ENCODE data around the gene KLF3. TPM values are rescaled to one million over a fixed set of nuclear protein-coding genes. Genes with fewer than 3 reads are reported as not detected.

Gene KLF3
- total RNA-seq: 39.2 and 45.4 TPM in 2 replicates

DNA sequence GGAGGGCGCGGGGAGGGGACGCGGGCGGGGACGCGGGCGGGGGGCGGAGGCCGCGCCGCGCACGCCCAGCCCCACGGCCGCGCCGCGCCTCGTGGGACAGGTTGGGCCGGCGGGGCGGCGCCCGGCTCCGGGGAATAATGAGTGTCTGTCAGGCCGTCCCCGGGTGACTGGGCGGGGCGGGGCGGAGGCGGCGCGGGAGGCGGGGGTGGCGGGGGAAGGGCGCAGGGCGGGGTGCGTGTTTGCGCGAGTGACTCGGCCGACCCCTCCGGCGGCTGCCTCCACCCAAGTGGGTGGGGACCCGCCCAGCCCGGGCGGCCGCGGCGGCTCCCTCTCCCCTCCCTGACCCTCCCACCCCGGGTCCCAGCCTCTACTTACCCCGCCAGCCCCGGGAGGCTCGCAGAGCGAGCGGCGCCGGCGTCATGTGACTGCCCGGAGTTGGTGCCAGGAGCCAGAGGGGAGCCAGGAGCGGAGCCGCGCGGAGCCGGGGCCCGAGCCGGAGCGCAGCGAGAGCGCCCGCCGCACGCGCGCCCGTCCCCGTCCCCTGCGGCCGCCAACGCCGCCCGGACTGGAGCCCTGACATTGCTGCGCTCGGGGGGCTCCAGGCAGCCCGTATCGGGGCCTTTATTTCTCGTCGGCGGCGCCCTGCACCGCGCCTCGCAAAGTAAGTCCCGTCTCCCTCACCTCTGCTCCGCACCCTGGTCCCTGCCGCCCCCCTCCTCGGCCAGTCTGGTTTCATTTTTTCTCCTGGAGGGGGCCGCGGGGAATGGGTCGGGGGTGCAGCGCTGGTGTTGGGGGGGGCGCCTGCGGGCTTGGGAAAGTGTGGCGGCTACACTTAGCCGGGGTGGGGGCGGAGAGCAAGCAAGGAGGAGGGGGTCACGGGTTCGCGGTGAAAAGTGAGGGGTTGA, at the start of gene KLF3:
KLF3 (plus strand) TSS at position 399 of the 905 bp plus-strand sequence. CDS start 16,427 bp downstream, outside the sequence.
- TF ChIP-seq, protein P1, sequence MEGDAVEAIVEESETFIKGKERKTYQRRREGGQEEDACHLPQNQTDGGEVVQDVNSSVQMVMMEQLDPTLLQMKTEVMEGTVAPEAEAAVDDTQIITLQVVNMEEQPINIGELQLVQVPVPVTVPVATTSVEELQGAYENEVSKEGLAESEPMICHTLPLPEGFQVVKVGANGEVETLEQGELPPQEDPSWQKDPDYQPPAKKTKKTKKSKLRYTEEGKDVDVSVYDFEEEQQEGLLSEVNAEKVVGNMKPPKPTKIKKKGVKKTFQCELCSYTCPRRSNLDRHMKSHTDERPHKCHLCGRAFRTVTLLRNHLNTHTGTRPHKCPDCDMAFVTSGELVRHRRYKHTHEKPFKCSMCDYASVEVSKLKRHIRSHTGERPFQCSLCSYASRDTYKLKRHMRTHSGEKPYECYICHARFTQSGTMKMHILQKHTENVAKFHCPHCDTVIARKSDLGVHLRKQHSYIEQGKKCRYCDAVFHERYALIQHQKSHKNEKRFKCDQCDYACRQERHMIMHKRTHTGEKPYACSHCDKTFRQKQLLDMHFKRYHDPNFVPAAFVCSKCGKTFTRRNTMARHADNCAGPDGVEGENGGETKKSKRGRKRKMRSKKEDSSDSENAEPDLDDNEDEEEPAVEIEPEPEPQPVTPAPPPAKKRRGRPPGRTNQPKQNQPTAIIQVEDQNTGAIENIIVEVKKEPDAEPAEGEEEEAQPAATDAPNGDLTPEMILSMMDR (IDR thresholded peaks at IDR 0.05; ENCODE audit: insufficient read depth, low read length, poor library complexity, severe bottlenecking): no peak
- Histone ChIP-seq H3K4me3 (ENCODE audit: low read depth, low read length) (peak within 1 kb of the TSS; percentile 87), H3K27me3 (ENCODE audit: control insufficient read depth, insufficient read depth, low read length) (no peaks in the 10 kb centered on the region), H3K36me3 (ENCODE audit: control insufficient read depth, insufficient read depth, low read length) (no peaks in the 10 kb centered on the region)
- no peak for DNase-seq (ENCODE audit: low read depth)

DNA sequence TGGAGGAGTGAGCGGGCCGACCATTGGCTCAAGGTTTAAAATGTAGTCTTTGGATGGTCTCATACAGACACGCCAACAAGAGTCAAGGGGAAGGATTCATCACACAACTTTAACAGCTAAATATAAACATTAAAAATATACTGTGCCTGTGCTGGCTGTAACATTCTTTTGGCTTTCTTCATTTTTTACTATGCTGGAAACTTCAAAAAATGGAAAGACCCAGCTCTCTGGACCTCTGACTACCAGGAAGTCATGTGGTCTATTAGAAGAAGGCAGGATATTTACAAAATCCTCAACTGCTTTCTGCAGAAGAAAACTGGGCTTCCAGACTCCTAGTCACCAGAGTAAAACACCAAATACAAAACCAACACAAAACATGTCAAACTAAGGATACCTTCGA, 49.8 kb upstream of the KLF3 start:
- DNase-seq (ENCODE audit: low read depth): no peak
- TF ChIP-seq, protein P1 (IDR thresholded peaks at IDR 0.05; ENCODE audit: insufficient read depth, low read length, poor library complexity, severe bottlenecking): no peak
- H3K27me3 ChIP-seq (ENCODE audit: control insufficient read depth, insufficient read depth, low read length): no peaks in the 10 kb centered on the region
- no peak overlapping the region for H3K4me3 ChIP-seq (ENCODE audit: low read depth, low read length)
- H3K36me3 ChIP-seq (ENCODE audit: control insufficient read depth, insufficient read depth, low read length): no peaks in the 10 kb centered on the region

DNA sequence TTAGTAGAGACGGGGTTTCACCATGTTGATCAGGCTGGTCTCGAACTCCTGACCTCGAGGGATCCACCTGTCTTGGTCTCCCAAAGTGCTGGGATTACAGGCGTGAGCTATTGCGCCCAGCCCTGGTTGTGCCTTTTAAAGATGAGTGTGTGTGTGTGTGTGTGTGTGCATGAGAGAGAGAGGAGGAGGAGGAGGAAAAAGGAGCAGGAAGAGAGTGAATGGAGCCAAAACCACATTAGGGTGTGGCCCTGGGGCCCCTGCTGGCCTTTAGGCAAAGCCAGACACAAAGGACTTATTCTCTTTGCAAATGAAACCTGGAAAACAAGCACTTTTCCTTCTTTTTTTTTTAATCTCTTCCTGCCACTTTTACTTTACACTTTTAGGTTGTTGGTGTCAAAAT, 48.2 kb upstream of the KLF3 start:
- no peaks in the 10 kb centered on the region for H3K27me3 ChIP-seq (ENCODE audit: control insufficient read depth, insufficient read depth, low read length)
- no peak for DNase-seq (ENCODE audit: low read depth)
- H3K36me3 ChIP-seq (ENCODE audit: control insufficient read depth, insufficient read depth, low read length): no peaks in the 10 kb centered on the region
- no peak overlapping the region for H3K4me3 ChIP-seq (ENCODE audit: low read depth, low read length)
- TF ChIP-seq, protein P1 (IDR thresholded peaks at IDR 0.05; ENCODE audit: insufficient read depth, low read length, poor library complexity, severe bottlenecking): no peak

DNA sequence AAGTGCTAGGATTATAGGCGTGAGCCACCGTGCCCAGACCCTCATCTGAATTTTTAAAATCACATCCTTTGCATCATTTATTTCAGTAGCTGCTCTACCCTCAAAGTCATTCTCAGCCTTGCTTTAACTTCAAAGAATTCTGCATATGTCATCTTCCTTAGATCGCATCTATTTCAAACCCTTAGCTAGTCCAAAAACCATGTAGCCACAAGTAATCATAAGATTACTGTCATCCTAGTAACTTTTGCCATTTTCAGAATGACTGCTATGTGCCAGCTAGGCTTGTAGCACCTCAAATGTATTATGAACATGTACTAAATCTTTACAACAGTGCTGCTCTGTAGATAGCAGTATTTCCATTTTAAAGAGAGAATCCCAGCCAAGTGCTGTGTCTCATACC, 45.5 kb upstream of the KLF3 start:
- no peak overlapping the region for H3K4me3 ChIP-seq (ENCODE audit: low read depth, low read length)
- TF ChIP-seq, protein P1 (IDR thresholded peaks at IDR 0.05; ENCODE audit: insufficient read depth, low read length, poor library complexity, severe bottlenecking): no peak
- no peaks in the 10 kb centered on the region for H3K27me3 ChIP-seq (ENCODE audit: control insufficient read depth, insufficient read depth, low read length)
- no peak for DNase-seq (ENCODE audit: low read depth)
- no peaks in the 10 kb centered on the region for H3K36me3 ChIP-seq (ENCODE audit: control insufficient read depth, insufficient read depth, low read length)

DNA sequence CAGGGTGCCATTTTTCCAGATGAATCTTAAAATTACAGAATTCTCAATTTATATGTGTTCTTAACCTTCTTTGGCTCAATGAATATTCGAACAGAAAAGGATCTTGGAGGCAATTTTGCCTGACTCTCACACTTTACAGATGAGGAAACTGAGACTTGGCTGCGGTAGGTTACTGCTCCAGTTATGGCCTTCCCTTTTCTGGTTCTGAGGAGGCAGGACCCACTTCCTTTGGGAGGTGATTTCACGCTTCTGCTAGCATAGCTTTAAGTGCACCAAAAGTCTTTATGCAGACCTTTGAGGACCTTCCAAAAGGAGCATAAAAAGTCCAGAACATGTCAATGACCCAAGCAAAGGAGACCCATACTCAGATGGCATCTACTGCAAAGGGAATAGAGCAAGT, 44.7 kb upstream of the KLF3 start:
- Histone ChIP-seq H3K27me3 (ENCODE audit: control insufficient read depth, insufficient read depth, low read length) (no peaks in the 10 kb centered on the region), H3K36me3 (ENCODE audit: control insufficient read depth, insufficient read depth, low read length) (no peaks in the 10 kb centered on the region), H3K4me3 (ENCODE audit: low read depth, low read length) (no peak overlapping the region)
- TF ChIP-seq, protein P1 (IDR thresholded peaks at IDR 0.05; ENCODE audit: insufficient read depth, low read length, poor library complexity, severe bottlenecking): no peak
- no peak for DNase-seq (ENCODE audit: low read depth)

Measured in kidney epithelial cell (primary cell).